ENCODE measurements around the gene ZNF276.

The ZNF276 gene

GRCh38 chr16:89786474-89787364 lies 65.4 kb downstream of the ZNF276 start:
- DNase-seq: no peak

- no peak for DNase-seq
Measured at GRCh38 chr16:89787365-89787805, 66.0 kb downstream of the ZNF276 start.
